H9 (cell line): ENCODE measurements around the gene MYO18B. TPM values are rescaled to one million over a fixed set of nuclear protein-coding genes. Genes with fewer than 3 reads are reported as not detected.

Experiments used
- DNase-seq: peaks from one replicate; pipeline ENCODE4 v3.0.0-alpha.2; 2017
- H2AFZ ChIP-seq: one replicate; pipeline ENCODE4 v1.6.1; 2013; ENCODE audit warnings: mild to moderate bottlenecking, low read length, control low read depth, moderate library complexity
- H2AK5ac ChIP-seq: 2 replicates; pipeline ENCODE4 v1.6.1; 2013; ENCODE audit warnings: low read length, control low read depth, mixed read lengths; ENCODE audit not compliant: insufficient read length
- H2BK120ac ChIP-seq: one replicate; pipeline ENCODE4 v1.6.1; 2013; ENCODE audit warnings: low read depth, mild to moderate bottlenecking, low read length, control low read depth, inconsistent platforms; ENCODE audit not compliant: poor library complexity, severe bottlenecking
- H2BK12ac ChIP-seq: 2 replicates; pipeline ENCODE4 v1.6.1; 2013; ENCODE audit warnings: low read length, control low read depth, mixed read lengths, low read depth; ENCODE audit not compliant: insufficient read length
- H2BK15ac ChIP-seq: 2 replicates; pipeline ENCODE4 v1.6.1; 2013; ENCODE audit warnings: low read depth, low read length, control low read depth
- H2BK20ac ChIP-seq: one replicate; pipeline ENCODE4 v1.6.1; 2013; ENCODE audit warnings: low read depth, mild to moderate bottlenecking, low read length, control low read depth, inconsistent platforms; ENCODE audit not compliant: poor library complexity, severe bottlenecking
- H2BK5ac ChIP-seq: 2 replicates; pipeline ENCODE4 v1.6.1; 2013; ENCODE audit warnings: low read length, control low read depth, mixed read lengths; ENCODE audit not compliant: insufficient read length
- H3K14ac ChIP-seq: 2 replicates; pipeline ENCODE4 v1.6.1; 2013; ENCODE audit warnings: low read length, control low read depth; ENCODE audit not compliant: insufficient read depth
- H3K18ac ChIP-seq: 2 replicates; pipeline ENCODE4 v1.6.1; 2013; ENCODE audit warnings: low read depth, mild to moderate bottlenecking, mixed read lengths, low read length, control low read depth; ENCODE audit not compliant: insufficient read length
- H3K23ac ChIP-seq: 2 replicates; pipeline ENCODE4 v1.6.1; 2013; ENCODE audit warnings: low read length, control low read depth, mixed read lengths, low read depth; ENCODE audit not compliant: insufficient read length
- H3K23me2 ChIP-seq: 2 replicates; pipeline ENCODE4 v1.6.1; 2013; ENCODE audit warnings: low read depth, mild to moderate bottlenecking, mixed read lengths, low read length, control low read depth; ENCODE audit not compliant: insufficient read length, poor library complexity, severe bottlenecking
- H3K27ac ChIP-seq: 2 replicates; pipeline ENCODE4 v1.5.1; 2013; ENCODE audit warnings: low read length, control low read depth, mixed read lengths, low read depth; ENCODE audit not compliant: insufficient read length
- H3K27me3 ChIP-seq: 2 replicates; pipeline ENCODE4 v1.6.1; 2013; ENCODE audit warnings: low read length, control low read depth, inconsistent platforms; ENCODE audit not compliant: insufficient read depth
- H3K4ac ChIP-seq: 2 replicates; pipeline ENCODE4 v1.6.1; 2013; ENCODE audit warnings: low read depth, mild to moderate bottlenecking, control low read depth, inconsistent platforms, low read length, moderate library complexity
- H3K4me1 ChIP-seq: 2 replicates; pipeline ENCODE4 v1.6.1; 2013; ENCODE audit warnings: low read length, control low read depth, inconsistent platforms; ENCODE audit not compliant: insufficient read depth
- H3K4me2 ChIP-seq: 2 replicates; pipeline ENCODE4 v1.6.1; 2013; ENCODE audit warnings: low read length, control low read depth, mixed read lengths; ENCODE audit not compliant: insufficient read length, insufficient read depth
- H3K56ac ChIP-seq: 2 replicates; pipeline ENCODE4 v1.6.1; 2013; ENCODE audit warnings: low read depth, mild to moderate bottlenecking, mixed read lengths, low read length, control low read depth; ENCODE audit not compliant: insufficient read length
- H3K79me1 ChIP-seq: 2 replicates; pipeline ENCODE4 v1.6.1; 2013; ENCODE audit warnings: low read depth, mild to moderate bottlenecking, moderate library complexity, low read length, control low read depth, inconsistent platforms; ENCODE audit not compliant: insufficient read depth, poor library complexity, severe bottlenecking
- H3K79me2 ChIP-seq: 2 replicates; pipeline ENCODE4 v1.6.1; 2013; ENCODE audit warnings: low read length, control low read depth, inconsistent platforms; ENCODE audit not compliant: insufficient read depth
- H3K9ac ChIP-seq: 2 replicates; pipeline ENCODE4 v1.6.1; 2013; ENCODE audit warnings: low read length, control low read depth, mixed read lengths; ENCODE audit not compliant: insufficient read length; ENCODE audit errors: extremely low read depth
- H3K9me3 ChIP-seq: one replicate; pipeline ENCODE4 v1.6.1; 2013; ENCODE audit warnings: low read depth, low read length, inconsistent platforms; ENCODE audit not compliant: control insufficient read depth
- H3T11ph ChIP-seq: one replicate; pipeline ENCODE4 v1.6.1; 2013; ENCODE audit warnings: mild to moderate bottlenecking, low read length, control low read depth, inconsistent platforms
- H4K20me1 ChIP-seq: one replicate; pipeline ENCODE4 v1.6.1; 2013; ENCODE audit not compliant: control insufficient read depth, insufficient read length, insufficient read depth
- H4K5ac ChIP-seq: 2 replicates; pipeline ENCODE4 v1.6.1; 2013; ENCODE audit warnings: low read depth, mild to moderate bottlenecking, mixed read lengths, low read length, control low read depth; ENCODE audit not compliant: insufficient read length
- H4K8ac ChIP-seq: replicated peaks from 2 replicates; pipeline ENCODE4 v1.6.1; 2013; ENCODE audit warnings: low read length, control low read depth, mixed read lengths, low read depth; ENCODE audit not compliant: insufficient read length
- H4K91ac ChIP-seq: 2 replicates; pipeline ENCODE4 v1.6.1; 2013; ENCODE audit warnings: low read depth, mild to moderate bottlenecking, moderate library complexity, mixed read lengths, low read length, control low read depth; ENCODE audit not compliant: insufficient read length
- H3K27ac Mint-ChIP-seq, 3 experiments: 2 replicates in 2 of 3; 3 replicates in 1 of 3; pipeline ENCODE4 v1.8.0; 2020 to 2021; ENCODE audit warnings: mixed read lengths in 3 of 3, mild to moderate bottlenecking in 1 of 3, moderate library complexity in 1 of 3
- H3K27me3 Mint-ChIP-seq: 2 replicates; pipeline ENCODE4 v1.8.0; 2021; ENCODE audit warnings: low read depth, mild to moderate bottlenecking, moderate library complexity, mixed read lengths
- H3K36me3 Mint-ChIP-seq, 3 experiments: 2 replicates in 2 of 3; 3 replicates in 1 of 3; pipeline ENCODE4 v1.8.0; 2020 to 2021; ENCODE audit warnings: low read depth in 3 of 3, mixed read lengths in 3 of 3; ENCODE audit not compliant: insufficient read depth in 1 of 3
- H3K4me1 Mint-ChIP-seq, 2 experiments: 2 replicates each; pipeline ENCODE4 v1.8.0; 2020; ENCODE audit warnings: mixed read lengths in 2 of 2
- H3K4me3 Mint-ChIP-seq, 2 experiments: 2 replicates in 1 of 2; 3 replicates in 1 of 2; pipeline ENCODE4 v1.8.0; 2020 to 2021; ENCODE audit warnings: mild to moderate bottlenecking in 2 of 2, mixed read lengths in 2 of 2, moderate library complexity in 1 of 2
- H3K9me3 Mint-ChIP-seq, 2 experiments: 2 replicates in 1 of 2; 3 replicates in 1 of 2; pipeline ENCODE4 v1.8.0; 2020; ENCODE audit warnings: mild to moderate bottlenecking in 2 of 2, mixed read lengths in 2 of 2, moderate library complexity in 1 of 2
- CTCF ChIP-seq: fragments of 200-600 bp; sonication (generic); conservative IDR thresholded peaks from 3 replicates; pipeline ENCODE4 v1.8.0; 2021; ENCODE audit warnings: antibody characterized with exemption, mild to moderate bottlenecking
- WGBS: extraction: QIAGEN DNeasy Blood & Tissue Kit; methylation state at CpG from one replicate; pipeline ENCODE4 v1.1.7; 2013; ENCODE audit warnings: missing lambda C conversion rate, low lambda C conversion rate, mixed read lengths; ENCODE audit not compliant: insufficient read length; ENCODE audit errors: extremely low coverage; 5-methylcytosine and 5-hydroxymethylcytosine counted together
- total RNA-seq: library from RNA; stranded (reverse); gene quantifications from 2 replicates; pipeline ENCODE4 v1.2.1, GENCODE V29; 2021

MYO18B gene
- total RNA-seq, 1 experiment from 2014 or later: 0.46 TPM

- H2BK5ac ChIP-seq: no peak overlapping the region
- H3K27me3 ChIP-seq: no peaks in the 10 kb centered on the region
- no peak overlapping the region for H2BK120ac ChIP-seq
- H3K18ac ChIP-seq: no peak overlapping the region
- Mint-ChIP-seq H3K4me1 (no peaks in the 10 kb centered on the region), H3K4me3 (no peak overlapping the region), H3K27me3 (peaks cover 25% of the 10 kb centered on the region), H3K36me3 (peaks cover 0 to 2% (median 0%) of the 10 kb centered on the region in 3 experiments; a peak in 1 of 7 replicates), H3K27ac (no peak overlapping the region), H3K9me3 (peaks cover 0 to 3% of the 10 kb centered on the region in 2 experiments; a peak in 1 of 5 replicates)
- no peak overlapping the region for H3K23ac ChIP-seq
- no peak overlapping the region for H3T11ph ChIP-seq
- H3K79me2 ChIP-seq: no peaks in the 10 kb centered on the region
- H3K4me2 ChIP-seq: no peak overlapping the region
- H2BK12ac ChIP-seq: no peak overlapping the region
- no peak for DNase-seq
- H2BK15ac ChIP-seq: no peak overlapping the region
- H3K79me1 ChIP-seq: no peaks in the 10 kb centered on the region
- no peak overlapping the region for H4K8ac ChIP-seq
- no peaks in the 10 kb centered on the region for H3K4me1 ChIP-seq
- H3K9me3 ChIP-seq: no peaks in the 10 kb centered on the region
- H3K14ac ChIP-seq: no peak overlapping the region
- H3K4ac ChIP-seq: no peak overlapping the region
- no peak overlapping the region for H3K56ac ChIP-seq
- H4K20me1 ChIP-seq: no peaks in the 10 kb centered on the region
- H4K5ac ChIP-seq: no peak overlapping the region
- no peaks in the 10 kb centered on the region for H3K23me2 ChIP-seq
- H3K9ac ChIP-seq: no peak overlapping the region
- TF ChIP-seq CTCF: no peak
- H2AFZ ChIP-seq: no peak overlapping the region
- H2AK5ac ChIP-seq: no peak overlapping the region
- H2BK20ac ChIP-seq: no peak overlapping the region
- no CpG with 5 or more reads among the region's 2 CpGs for WGBS
- no peak overlapping the region for H3K27ac ChIP-seq
- H4K91ac ChIP-seq: no peak overlapping the region
Measured at GRCh38 chr22:25748704-25749103, 6.7 kb downstream of the MYO18B start.
